GM21381 (cell line): ENCODE data around the gene RPS26.
"Not testable (repeated sequence)": the region's sequence is repeated elsewhere in the genome, so short reads cannot be mapped to it uniquely, and the experiment has no call there.

Experiments
- ATAC-seq: cut with Tn5 transposase; IDR thresholded peaks from one replicate; pipeline ENCODE4 v1.9.1; 2021; ENCODE audit warnings: mild to moderate bottlenecking, moderate library complexity; ENCODE audit not compliant: unreplicated experiment

The RPS26 gene

DNA sequence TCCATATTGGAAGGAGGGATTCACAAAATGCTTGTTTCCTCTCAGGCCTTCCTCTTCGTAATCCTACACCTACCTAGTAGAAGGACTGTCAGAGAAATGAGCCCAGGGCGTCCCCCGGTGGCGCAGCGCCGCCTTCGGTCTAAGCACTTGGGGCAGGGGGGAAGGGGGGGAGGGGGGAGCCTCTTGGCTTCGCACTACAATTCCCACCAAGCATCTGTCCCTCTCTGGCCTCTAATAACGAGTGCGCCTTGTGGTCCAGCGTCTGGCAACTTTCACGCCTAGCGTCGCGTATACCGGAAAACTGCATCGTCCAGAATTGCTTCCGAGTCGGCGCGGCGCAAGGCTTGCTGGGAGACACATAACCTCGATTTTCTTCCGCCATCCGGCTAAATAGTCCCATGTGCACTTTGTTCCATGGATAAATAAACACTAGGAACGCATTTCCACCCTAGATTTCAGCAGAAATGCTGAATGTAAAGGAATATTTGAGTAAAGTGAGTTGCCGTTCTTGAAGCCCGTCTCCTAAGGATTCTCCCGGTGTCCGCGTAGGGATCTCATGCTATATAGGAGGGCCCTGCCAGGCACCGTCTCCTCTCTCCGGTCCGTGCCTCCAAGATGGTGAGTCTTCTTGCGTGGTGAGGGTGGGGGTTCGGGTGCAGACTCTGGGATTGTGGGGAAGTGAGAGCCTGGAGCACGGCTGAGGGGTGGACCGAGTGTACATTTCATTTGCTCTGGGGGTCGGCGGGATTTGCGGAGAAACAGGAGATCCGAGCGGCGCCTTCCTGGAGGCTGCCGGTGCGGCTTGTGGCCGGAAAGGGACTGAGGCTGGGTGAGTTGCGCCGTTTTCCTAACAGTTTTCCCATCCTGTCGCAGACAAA lies at the start of gene RPS26:
RPS26 (plus strand) TSS at position 367 of the 878 bp plus-strand sequence; CDS start at position 616, 249 bp downstream.
- ATAC-seq: peak; percentile 87

DNA sequence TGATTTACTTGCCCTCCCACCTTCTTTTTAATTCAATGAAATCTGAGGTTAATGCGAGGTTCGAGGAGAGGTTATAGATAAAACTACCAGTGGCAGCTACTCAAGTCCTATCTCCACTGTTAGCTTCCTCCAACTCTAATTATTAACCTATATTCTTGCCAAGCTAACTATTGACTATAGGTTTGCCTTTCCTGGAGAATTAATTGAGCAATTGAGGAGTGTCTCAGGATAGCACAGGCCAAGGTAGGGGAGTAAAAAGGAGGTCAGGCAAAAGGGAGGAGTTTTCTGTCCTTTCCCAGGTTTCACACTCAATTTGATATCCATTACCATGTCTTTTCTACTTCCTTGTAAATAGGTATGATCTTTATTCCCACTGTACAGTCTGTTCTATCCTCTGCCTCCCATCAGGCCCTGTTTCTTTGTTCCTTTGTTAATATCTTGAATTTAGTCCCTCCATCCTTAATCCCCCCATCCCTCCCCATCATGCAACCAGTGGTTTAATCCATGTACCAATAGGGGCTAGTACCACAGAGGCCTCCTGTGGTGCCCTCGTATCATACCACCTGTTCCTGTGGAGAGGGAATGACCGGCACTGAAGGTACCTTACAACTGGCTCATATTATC lies 48.4 kb upstream of the RPS26 start:
- no peak for ATAC-seq

DNA sequence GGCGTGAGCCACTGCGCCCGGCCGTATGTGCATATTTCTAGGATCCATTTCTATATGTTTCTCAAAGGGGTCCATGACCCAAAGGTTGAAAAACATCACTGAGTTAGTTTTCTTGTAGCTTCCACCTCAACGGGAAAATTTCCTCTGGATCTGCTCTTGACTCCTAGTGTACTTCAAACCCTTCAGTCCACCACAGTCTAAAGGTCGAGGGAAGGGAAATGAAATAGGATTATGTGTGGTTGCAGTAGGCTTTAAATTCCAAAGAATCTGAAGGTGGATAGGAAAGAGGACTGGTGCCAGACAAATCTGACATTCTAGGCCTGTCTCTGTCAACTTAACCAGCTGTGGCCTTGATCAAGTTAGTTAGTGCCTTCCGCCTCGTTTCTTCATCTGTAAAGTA lies 46.4 kb upstream of the RPS26 start:
- no peak for ATAC-seq

DNA sequence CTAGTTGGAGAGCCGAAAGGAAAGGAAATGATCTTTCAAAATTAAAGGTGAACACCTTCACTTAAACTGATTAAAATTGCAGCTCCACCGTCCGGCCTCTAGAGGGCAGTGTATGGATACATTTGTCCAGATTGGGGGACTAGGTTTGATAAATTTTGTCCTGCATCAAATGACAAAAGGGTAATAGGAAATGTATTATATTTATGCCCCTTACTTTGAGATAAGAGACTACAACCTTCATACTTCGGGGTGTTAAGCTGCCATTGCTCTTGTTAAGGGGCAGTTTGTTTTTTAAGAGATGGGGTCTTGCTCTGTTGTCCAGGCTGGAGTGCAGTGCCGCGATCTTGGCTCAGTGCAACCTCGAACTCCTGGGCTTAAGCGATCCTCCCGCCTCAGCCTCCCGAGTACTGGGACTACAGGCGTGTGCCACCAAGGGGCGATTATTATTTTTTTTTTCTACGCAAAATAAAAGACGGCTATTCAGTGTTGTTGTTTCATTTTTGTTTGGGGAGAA lies 45.5 kb upstream of the RPS26 start:
- no peak for ATAC-seq

DNA sequence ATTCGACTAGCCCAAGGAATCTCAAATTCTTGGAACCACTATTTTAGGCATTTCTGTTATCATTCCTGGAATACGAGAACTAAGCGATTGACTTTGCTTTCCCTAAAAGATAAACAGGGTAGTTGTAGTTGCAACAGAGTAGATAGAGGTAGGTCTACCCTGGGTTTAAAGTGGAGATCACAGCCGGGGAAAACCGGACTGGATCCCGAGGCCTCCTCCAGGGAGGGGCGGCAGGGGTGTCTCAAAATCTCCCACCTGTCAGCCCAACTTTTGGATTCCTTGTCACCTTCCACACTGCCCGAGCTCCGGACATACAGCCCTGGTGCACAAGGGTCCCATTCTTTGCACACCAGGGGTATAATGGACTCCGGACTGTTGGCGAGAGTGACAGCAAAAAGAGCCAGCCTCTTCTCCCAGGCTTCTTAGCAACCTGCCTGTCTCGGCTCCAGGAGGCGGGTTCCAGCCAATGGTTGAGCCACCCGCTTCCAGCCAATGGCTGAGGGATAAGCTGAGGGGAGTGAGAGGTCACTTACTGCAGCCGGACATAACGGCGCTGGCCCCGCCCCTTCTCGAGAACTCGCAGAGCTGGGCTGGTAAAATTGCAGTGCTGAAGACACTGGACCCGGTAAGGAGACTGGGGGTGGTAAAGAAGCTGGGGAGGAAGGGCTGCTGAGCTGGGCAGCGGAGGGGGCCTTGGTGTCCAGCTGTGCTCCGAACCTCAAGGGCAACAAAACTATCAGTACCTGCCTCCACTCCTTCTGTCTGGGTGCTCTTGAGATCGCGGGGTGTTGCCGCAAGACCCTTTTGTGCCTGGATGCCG lies 44.8 kb upstream of the RPS26 start, which contains the start of gene SUOX:
SUOX (plus strand) TSS at position 562 of the 820 bp plus-strand sequence. CDS start 4,946 bp downstream, outside the sequence.
- peak; percentile 100 for ATAC-seq

DNA sequence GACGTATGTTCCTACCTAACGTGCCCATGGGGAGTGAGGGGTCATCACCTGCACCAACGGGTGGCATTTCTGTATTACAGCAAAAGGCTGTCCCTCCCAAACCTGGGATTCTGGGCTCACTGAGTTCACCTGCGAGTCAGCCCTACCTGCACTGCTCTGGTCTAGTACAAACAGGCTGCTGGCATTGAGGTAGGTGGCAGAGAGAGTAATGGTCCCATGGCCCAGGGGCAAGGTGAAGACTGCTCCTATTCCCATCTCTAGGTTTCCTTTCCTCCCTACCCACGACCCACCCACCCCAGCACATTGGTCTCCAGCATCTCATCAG lies 44.2 kb upstream of the RPS26 start:
- ATAC-seq: no peak

DNA sequence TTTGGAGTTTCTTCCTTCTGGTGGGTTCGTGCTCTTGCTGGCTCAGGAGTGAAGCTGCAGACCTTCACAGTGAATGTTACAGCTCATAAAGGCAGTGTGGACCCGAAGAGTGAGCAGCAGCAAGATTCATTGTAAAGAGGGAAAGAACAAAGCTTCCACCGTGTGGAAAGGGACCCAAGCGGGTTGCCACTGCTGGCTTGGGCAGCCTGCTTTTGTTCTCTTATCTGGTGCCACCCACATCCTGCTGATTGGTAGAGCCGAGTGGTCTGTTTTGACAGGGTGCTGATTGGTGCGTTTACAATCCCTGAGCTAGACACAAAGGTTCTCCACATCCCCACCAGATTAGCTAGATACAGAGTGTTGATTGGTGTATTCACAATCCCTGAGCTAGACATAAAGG lies 42.2 kb upstream of the RPS26 start:
- ATAC-seq: not testable (repeated sequence)

DNA sequence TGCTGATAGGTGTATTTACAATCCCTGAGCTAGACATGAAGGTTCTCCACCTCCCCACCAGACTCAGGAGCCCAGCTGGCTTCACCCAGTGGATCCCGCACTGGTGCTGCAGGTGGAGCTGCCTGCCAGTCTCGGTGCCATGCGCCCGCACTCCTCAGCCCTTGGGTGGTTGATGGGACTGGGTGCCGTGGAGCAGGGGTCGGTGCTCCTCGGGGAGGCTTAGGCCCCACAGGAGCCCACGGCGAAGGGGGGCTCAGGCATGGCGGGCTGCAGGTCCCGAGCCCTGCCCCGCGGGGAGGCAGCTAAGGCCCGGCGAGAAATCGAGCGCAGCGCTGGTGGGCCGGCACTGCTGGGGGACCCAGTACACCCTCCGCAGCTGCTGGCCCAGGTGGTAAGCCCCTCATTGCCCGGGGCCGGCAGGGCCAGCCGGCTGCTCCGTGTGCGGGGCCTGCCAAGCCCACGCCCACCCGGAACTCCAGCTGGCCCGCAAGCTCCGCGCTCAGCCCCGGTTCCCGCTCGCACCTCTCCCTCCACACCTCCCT lies 41.6 kb upstream of the RPS26 start:
- not testable (repeated sequence) for ATAC-seq

DNA sequence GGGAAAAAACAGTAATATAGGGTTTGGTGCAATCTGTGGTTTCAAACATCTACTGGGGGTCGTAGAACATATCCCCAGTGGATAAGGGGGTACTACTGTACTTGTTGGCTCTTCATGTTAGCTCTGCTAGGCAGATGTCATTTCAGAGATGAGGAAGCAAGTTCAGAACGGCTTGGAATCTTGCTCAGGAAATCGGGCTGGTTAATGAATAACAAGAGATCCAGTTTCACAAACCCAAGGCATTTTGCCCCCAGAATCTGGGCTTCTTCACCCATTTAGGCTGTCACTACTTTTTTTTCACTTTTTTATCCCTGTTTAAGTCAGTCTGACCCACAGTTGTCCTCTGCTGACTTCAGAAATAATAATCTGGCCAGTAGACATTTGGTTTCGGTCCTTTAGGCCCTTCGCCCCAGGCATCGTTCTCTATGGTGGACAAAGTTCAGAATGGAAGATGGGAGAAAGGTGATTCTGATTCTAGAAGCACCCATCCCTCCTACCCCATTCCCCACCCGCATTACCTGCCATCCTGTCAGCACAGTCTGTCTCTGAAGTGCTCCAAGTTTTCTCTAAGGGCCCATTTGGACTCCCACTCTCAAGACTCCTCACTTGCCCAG lies 40.1 kb upstream of the RPS26 start:
- no peak for ATAC-seq

DNA sequence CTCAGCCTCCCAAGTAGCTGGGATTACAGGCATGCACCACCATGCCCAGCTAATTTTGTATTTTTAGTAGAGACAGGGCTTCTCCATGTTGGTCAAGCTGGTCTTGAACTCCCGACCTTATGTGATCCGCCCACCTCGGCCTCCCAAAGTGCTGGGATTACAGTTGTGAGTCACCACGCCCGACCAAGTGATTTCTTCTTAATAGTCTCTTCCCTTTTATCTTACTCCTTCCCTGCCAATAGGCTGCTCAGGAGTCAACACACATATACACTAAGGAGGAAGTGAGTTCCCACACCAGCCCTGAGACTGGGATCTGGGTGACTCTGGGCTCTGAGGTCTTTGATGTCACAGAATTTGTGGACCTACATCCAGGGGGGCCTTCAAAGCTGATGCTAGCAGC lies 38.3 kb upstream of the RPS26 start:
- not testable (repeated sequence) for ATAC-seq

DNA sequence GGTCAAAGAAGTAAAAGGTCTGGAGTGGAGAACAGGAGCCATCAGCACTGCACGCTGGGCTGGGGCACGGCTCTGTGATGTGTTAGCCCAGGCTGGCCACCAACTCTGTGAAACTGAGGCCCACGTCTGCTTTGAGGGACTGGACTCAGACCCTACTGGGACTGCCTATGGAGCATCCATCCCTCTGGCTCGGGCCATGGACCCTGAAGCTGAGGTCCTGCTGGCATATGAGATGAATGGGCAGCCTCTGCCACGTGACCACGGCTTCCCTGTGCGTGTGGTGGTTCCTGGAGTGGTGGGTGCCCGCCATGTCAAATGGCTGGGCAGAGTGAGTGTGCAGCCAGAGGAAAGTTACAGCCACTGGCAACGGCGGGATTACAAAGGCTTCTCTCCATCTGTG lies 37.5 kb upstream of the RPS26 start:
- ATAC-seq: no peak

DNA sequence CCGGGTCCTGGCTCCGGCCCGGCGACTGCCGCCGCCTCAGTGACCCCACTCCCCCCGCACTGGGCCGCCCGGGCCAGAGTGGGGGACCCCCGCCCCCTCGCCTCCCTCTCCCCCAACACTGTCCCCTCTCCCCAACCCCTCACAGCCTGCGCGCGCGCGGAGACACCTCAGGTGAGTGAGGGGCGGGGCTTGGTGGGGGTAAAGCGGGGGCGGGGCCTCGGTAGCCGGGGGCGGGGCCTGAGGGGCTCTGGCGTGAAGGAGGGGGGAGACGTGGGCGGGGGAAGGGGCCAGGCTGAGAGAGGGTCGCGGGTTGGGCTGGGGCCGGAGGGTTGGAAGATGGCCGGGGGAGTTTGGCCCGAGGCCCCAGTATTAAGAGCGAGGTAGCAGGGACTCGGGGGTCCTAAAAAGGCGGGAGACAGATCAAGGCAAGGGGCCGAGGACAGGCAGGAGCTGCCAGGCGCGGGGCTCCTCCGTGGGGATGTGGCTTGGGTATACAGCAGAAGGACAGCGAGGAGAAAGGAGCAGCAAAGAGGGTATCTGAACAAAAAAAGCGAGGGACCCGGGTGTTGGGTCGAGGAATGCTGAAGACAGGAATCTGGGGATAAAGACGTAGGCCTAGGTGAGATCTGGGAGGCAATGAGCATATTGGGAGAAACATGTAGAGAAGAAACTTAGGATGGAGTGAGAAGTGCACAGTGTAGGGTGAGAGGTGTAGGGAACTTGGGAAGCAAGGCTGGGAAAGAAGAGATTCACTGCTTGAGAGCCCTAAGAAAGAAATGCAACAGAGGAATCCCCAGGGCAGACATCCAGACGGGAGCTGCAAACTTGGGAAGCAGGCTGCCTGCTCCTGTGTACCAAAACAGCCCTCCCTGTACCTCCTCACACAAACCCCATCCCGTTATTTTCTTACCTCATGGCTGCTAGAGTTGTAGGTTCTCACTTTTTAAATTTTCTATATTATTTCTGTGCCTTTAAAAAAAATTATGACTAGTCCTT lies 33.9 kb upstream of the RPS26 start:
- peak; percentile 40 for ATAC-seq

DNA sequence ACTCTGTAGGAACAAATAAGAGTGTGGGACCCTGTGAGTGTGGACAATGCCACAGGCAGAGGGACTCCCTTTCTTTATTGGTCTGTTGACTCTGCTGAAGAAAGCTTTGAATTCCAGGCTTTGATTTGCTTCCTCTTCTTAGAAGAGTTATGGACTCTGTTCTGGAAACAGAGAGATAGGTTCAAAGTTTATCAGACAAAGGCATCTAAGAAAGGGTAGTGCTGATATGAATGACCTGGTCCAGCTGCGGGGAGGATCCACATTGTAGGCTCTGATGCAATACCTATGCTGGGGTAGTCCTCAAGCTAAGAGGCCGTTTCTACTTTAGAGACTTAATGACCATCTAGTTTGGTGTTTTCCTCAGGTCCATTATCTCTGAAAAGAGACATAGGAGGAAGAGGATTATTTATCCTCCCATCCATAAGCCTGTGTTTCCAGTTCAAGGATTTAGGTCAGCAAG lies 31.6 kb upstream of the RPS26 start:
- no peak for ATAC-seq

DNA sequence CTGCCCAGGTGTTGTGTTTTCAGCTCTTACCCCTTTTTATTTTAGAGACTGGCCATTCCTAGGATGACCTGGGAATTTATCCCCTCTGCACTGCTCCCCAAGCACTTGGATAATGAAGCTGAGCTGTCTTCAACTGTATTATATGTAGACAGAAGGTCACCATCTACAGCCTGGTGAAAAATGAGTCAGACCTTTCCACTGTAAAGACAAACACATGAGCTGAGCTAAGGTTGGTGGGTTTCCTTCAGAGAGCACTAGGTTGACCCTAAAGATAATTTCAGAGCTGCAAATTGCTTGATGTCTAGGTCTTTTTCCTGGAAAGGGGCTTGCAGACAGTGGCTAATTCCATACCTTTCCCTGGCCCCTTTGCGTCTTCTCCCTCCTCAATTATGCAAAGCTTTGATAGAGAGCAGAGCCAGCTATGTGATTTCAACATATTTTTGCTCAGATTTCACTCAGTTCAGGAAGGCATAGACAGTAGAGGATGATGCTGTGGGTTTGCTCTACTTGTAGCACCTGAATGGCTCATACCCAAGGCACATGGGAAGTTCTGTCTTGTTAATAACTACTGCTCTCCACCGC lies 30.1 kb upstream of the RPS26 start:
- no peak for ATAC-seq

DNA sequence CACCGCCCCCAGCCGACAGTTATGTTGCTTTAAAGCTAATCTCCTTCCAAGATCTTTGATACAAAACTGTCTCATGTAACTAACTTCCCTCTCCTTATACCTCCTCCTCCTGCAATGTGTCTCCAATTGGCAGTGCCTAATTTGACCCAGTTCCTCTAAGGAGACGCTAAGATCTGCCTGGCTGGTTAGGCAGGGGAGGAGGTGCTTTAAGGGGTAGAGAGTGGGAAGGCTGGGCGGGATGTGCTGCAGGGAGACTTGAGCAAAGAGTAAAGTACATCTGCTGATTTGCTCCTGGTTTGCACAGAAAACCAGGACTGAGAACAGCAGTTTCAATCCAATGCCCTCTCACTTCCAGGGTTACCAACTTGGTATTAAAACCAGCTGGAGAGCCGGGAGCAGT lies 28.2 kb upstream of the RPS26 start:
- no peak for ATAC-seq

DNA sequence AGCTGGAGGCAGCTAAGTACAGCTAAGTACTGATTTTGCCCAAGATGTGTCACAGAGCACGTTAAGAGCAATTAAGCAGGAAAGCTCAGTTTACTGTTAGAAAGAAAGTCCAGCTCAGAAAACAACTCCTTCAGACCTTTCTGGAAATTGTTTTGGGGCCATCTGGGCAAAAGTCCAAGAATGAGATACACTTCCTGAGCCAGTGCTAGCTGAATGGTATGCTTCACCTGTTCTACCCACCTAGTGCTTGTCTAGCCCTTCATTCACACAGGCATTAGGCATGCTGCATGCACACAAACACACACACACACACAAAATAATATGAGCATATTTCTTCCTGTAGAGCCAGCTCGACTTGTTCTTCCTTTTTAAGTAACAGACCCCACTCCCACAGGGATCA lies 27.5 kb upstream of the RPS26 start:
- no peak for ATAC-seq

DNA sequence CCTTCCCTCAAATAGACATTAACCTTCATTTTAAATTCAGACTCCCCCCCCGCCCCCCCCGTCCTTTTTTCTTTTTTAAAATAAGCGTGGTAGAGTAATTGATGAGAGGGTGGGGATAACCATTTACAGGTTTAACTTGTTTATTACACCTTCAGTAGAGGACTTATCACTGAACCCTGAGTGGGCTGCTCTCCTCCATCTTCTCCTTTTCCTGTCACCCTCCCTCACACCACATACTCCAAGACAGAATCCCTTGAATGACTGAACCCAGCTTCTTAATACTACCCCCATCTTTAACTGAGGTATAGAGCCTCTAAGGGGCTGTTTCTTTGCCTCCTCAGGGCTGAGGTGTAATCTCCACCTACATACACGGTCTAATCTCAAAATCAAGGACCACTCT lies 24.5 kb upstream of the RPS26 start:
- no peak for ATAC-seq

DNA sequence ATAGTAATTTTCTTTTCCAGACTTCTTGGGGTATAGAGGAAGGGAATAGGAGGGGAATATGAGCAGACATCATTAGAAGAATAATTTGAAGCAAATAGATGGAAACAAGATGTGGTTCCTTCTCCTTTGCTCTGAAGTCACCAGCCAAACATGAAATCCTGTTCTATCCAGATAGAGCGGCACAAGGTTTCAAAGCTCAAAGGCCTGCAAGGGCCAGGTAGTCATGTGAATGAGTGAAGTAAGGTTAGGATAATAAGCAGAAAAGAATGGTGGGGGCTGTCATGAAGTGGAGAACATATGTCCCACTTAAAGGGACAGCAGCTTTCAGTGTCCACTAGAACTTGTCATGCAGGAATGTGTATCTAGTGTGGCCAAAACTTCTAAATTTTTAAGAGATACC lies 23.4 kb upstream of the RPS26 start:
- no peak for ATAC-seq
